Epithelial cell of esophagus (primary cell): ENCODE measurements around the gene GOLGA8R.
"Not testable (repeated sequence)": the region's sequence is repeated elsewhere in the genome, so short reads cannot be mapped to it uniquely, and the experiment has no call there.

Experiments used
- DNase-seq: peaks from one replicate; pipeline ENCODE4 v3.0.0; 2010; ENCODE audit warnings: low read depth
- H3K4me3 ChIP-seq: 2 replicates; pipeline ENCODE4 v1.5.1; 2011; ENCODE audit warnings: mild to moderate bottlenecking, low read length, control low read depth

The GOLGA8R gene

GRCh38 chr15:30414160-30414559, at the start of gene GOLGA8R:
Gene GOLGA8R, minus strand, starts transcription at chr15:30414260. Its CDS starts 98 bp downstream, at chr15:30414162.
- not testable (repeated sequence) for H3K4me3 ChIP-seq, DNase-seq

- DNase-seq, H3K4me3 ChIP-seq: not testable (repeated sequence)
These were observed 49.8 kb upstream of the GOLGA8R start for GRCh38 chr15:30463849-30464248.

GRCh38 chr15:30462176-30462575, 48.1 kb upstream of the GOLGA8R start:
- not testable (repeated sequence) for H3K4me3 ChIP-seq

GRCh38 chr15:30452702-30453101, 38.6 kb upstream of the GOLGA8R start:
- not testable (repeated sequence) for DNase-seq

More at GRCh38 chr15:30462176-30462575, 48.1 kb upstream of the GOLGA8R start:
- DNase-seq = not testable (repeated sequence)

GRCh38 chr15:30438348-30438747, 24.3 kb upstream of the GOLGA8R start:
- H3K4me3 ChIP-seq, DNase-seq: not testable (repeated sequence)

More at GRCh38 chr15:30452702-30453101, 38.6 kb upstream of the GOLGA8R start:
- not testable (repeated sequence) for H3K4me3 ChIP-seq

GRCh38 chr15:30435878-30436277, 21.8 kb upstream of the GOLGA8R start:
- H3K4me3 ChIP-seq, DNase-seq: not testable (repeated sequence)

GRCh38 chr15:30420723-30421122, 6.7 kb upstream of the GOLGA8R start:
- H3K4me3 ChIP-seq, DNase-seq: not testable (repeated sequence)

GRCh38 chr15:30407636-30408035, 6.4 kb downstream of the GOLGA8R start:
- not testable (repeated sequence) for H3K4me3 ChIP-seq, DNase-seq

GRCh38 chr15:30398988-30399387, 15.1 kb downstream of the GOLGA8R start:
- not testable (repeated sequence) for DNase-seq, H3K4me3 ChIP-seq

- DNase-seq, H3K4me3 ChIP-seq: not testable (repeated sequence)
These were observed 20.4 kb downstream of the GOLGA8R start for GRCh38 chr15:30393664-30393991.

GRCh38 chr15:30392766-30393663, 21.0 kb downstream of the GOLGA8R start, which contains the start of gene CHRFAM7A:
Gene CHRFAM7A, minus strand, starts transcription at chr15:30393540. Its CDS starts 10,189 bp downstream, at chr15:30383351.
- not testable (repeated sequence) for DNase-seq, H3K4me3 ChIP-seq

GRCh38 chr15:30386318-30386887, 27.7 kb downstream of the GOLGA8R start:
- H3K4me3 ChIP-seq, DNase-seq: not testable (repeated sequence)

GRCh38 chr15:30377082-30377413, 37.0 kb downstream of the GOLGA8R start:
- not testable (repeated sequence) for DNase-seq, H3K4me3 ChIP-seq

GRCh38 chr15:30376375-30377081, 37.5 kb downstream of the GOLGA8R start:
- not testable (repeated sequence) for DNase-seq, H3K4me3 ChIP-seq

- not testable (repeated sequence) for H3K4me3 ChIP-seq
- peak; percentile 0 for DNase-seq
These were observed 38.2 kb downstream of the GOLGA8R start for GRCh38 chr15:30375872-30376271.

- not testable (repeated sequence) for DNase-seq
These were observed 39.2 kb downstream of the GOLGA8R start for GRCh38 chr15:30374862-30375261.

GRCh38 chr15:30368271-30368670, 45.8 kb downstream of the GOLGA8R start:
- not testable (repeated sequence) for DNase-seq

More at GRCh38 chr15:30374862-30375261, 39.2 kb downstream of the GOLGA8R start:
- H3K4me3 ChIP-seq = not testable (repeated sequence)

GRCh38 chr15:30367246-30367645, 46.8 kb downstream of the GOLGA8R start:
- DNase-seq = not testable (repeated sequence)

More at GRCh38 chr15:30368271-30368670, 45.8 kb downstream of the GOLGA8R start:
- H3K4me3 ChIP-seq = not testable (repeated sequence)

GRCh38 chr15:30361404-30361803, 52.7 kb downstream of the GOLGA8R start:
- DNase-seq, H3K4me3 ChIP-seq: not testable (repeated sequence)

More at GRCh38 chr15:30367246-30367645, 46.8 kb downstream of the GOLGA8R start:
- not testable (repeated sequence) for H3K4me3 ChIP-seq

GRCh38 chr15:30360990-30361389, 53.1 kb downstream of the GOLGA8R start:
- DNase-seq, H3K4me3 ChIP-seq: not testable (repeated sequence)
